Stimulated activated CD4-positive, alpha-beta T cell treated with anti-CD3 and anti-CD28 coated beads, Interleukin-12 subunit alpha, Interleukin-12 subunit beta, amount 100 ng/mL, for 24 hours (primary cell): ENCODE results near the gene KCNIP1.

Source experiments
- DNase-seq, 2 experiments: peaks; one replicate each; pipeline ENCODE4 v3.0.0-alpha.2; 2020; ENCODE audit warnings: low read depth in 2 of 2

KCNIP1 gene

GRCh38 chr5:170711300-170711699 lies 207.5 kb downstream of the KCNIP1 start:
- no peak for DNase-seq

DNA sequence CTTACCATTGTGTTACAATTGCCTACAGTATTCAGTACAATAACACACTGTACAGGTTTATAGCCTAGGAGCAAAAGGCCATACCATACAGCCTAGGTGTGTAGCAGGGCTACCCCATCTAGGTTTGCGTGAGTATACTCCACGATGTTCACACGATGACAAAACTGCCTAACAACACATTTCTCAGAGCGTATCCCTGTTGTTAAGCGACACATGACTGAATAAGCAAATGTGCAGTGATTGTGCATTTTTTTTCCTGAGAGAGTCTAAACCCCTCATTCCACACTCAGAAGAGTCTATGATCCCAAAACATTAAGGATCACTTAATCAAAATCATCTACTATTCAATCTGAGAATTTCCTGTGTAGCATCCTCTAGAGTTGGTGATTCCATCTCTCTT lies 211.3 kb downstream of the KCNIP1 start:
- DNase-seq, result no peak

DNA sequence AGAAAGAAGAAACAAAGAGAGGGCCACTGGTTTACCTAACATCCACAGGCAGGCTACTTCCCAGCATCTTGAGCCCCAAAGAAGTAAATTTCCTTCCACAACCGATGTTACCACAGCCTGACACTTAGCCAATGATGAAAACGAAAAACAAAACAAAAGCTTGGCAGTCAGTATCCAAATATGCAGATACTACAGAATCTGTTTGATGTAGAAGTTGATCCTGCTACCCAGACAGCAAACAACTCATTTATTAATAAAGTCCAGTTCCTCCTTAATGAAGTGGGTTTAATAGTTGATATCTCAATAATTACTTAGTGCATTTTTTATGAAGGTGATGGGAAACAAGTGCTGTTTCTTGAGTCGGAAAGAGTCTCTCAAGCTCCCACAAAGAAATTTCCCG lies 212.6 kb downstream of the KCNIP1 start:
- DNase-seq, result no peak

- DNase-seq, result no peak
Measured at GRCh38 chr5:170719551-170719950, 215.7 kb downstream of the KCNIP1 start.

DNA sequence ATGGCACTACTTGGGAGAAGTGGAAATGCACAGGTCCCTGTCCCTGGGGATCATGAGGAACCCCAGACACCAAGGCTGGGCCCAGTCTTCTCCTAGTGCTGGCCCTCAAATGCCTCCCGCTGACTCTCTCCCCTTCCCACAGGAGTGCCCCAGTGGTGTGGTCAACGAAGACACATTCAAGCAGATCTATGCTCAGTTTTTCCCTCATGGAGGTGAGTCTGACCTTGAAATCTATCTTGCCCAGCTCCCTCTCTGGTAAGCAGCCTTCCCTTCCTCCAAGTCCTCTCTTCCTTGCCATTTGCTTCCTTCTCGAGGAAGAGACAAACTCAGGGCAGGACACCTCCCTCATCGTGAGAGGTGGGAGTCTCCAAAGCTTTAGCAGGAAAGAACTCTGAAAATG lies 216.4 kb downstream of the KCNIP1 start:
- DNase-seq, result no peak

GRCh38 chr5:170720984-170721383 lies 217.2 kb downstream of the KCNIP1 start:
- DNase-seq, result no peak

DNA sequence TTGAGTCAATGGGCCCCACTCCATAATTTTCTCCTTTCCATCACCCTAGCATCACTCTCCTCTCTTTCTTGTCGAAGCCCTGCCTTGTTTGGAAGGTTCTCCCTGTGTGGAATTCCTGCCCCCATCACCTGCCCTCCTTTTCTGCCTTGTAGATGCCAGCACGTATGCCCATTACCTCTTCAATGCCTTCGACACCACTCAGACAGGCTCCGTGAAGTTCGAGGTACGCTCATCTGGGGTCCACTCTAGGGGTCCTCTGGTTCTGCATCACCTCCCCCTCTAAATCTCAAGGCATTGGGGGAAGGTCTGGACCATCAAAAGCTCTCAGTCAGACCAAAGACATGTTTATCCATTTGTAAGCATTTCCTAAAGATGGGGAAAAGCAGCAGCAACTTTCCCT lies 217.9 kb downstream of the KCNIP1 start:
- DNase-seq, result no peak

DNA sequence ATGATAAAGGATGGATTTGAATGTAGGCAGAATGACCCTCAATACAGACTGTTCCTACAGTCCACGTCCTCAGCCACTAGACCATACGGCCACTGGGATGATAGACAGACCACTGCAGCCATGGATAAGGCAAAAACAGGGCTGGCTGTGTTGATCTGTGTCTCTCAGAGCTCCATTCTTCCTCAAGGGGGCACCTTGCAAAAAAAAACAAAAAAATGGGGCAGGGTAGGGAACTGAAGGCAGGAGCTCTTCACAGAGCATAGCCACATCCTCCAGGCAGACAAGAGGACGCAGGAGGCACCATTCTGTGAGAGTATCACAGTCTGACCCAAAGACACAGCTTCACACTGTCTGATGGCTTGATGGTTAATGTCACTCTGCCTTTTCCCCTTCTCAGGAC lies 218.5 kb downstream of the KCNIP1 start:
- DNase-seq, result no peak

DNA sequence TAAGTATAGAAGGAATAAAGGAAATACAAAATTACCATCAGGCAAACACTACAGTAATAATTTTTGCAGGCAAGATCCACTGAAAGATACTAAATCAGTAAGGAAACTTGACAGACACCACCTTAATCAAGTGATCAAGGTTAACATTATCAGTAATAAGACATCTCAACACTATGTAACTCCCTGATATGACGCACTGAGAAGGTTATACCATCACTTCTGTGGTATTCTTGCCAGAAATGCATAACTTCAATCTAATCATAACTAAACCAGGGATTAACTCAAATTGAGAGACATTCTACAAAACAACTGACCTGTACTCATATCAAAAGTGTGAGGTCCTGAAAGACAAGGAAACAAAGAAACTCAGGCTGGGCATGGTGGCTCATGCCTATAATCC lies 227.2 kb downstream of the KCNIP1 start:
- DNase-seq, result no peak

DNA sequence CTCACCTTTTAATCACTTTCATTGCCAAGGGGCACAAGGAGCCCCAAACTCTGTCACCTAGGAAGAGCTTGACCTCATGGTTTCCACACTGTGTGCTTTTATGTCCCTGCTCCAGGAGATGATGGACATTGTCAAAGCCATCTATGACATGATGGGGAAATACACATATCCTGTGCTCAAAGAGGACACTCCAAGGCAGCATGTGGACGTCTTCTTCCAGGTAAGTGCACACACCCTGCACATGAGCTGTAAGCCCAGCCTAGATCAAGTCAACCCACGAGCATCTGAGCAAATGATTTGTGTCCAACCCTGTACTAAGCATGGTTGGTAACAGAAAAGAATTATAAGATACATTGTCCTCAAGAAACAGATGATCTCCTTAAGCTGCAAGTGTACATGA lies 228.9 kb downstream of the KCNIP1 start:
- DNase-seq, result no peak

DNA sequence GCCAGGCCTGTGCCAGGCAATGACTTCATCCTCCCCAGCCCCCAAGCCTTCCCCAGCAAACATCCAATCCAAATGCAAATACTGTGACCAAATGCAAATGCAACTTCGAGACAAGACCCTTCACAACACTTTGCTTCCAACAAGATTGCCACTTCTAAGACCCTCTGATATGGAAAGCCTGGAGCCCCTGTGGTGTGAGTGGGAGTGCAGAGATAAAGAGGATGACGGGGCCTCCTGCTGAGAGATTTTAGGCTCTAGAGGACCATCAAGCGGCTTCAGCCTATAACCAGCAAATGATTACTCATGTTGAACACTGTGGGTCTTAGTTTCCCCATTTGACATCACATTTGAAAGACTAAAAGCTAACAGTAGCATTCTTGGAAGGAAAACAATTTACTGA lies 233.1 kb downstream of the KCNIP1 start:
- no peak for DNase-seq

DNA sequence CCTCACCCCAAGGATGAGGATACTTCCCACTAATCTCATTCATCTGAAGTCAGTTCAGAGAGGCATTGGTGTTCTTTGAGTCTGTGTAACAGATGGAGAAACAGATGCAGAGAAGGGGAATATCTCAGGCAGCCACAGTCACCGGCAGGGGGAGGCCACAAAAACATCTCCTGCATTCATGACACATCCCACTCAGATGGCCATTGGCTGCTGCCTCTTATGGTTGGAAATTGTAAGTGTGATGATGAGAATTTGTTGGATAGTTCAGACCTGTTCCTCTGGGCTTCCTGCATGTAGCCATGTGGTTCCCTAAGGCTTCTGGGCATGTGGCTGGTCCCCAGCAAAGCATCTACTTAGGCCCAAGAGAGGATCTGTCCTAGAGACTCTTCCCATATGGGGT lies 233.8 kb downstream of the KCNIP1 start:
- no peak for DNase-seq

DNA sequence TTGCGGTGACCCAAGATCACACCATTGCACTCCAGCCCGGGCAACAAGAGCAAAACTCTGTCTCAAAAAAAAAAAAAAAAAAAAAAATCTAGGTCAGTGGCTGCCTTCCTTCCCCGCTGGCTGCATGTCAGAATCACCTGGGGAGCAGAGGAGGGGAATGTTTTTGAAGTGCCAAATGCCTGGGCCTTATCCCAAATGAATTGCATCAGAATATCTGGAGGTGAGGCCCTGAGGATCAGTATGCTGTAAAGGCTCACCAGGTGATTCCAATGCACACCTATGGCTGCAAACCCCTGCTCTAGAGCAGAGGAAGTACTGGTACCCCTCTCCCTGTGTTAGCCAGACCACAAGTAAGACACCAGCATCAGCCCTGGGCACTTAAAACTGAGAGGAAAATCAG lies 235.0 kb downstream of the KCNIP1 start:
- no peak for DNase-seq

- DNase-seq, result no peak
Measured at GRCh38 chr5:170739446-170739845, 235.6 kb downstream of the KCNIP1 start.

DNA sequence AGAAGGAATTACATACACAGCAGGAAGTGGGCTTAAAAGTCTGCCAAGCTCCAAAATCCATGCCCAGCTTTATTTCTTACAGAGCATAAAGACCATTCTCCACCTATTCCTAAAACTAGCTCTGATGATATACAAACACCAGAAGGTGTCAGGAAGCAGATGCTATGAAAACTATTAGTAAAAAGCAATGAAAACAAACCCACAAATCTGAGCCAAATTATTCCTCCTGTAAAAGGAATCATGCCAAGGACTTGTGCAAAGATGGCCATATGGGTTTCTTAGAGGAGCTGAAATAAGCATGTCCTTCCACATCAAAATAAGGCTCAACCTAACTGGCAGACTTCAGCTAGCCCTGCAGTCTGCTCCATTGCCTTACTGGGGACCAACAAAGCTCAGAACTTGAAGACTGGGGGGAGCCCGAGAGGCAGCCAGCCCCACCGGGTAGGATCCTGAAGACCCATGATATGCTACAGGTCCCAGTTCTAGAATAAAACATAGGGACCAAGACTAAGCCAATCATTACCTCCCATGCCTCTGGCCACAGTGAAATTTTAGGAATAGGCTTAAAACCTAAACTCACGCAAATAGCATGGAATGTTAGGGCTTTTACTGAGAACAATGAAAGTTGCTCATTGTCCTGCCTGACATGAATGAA lies 236.9 kb downstream of the KCNIP1 start:
- no peak for DNase-seq

DNA sequence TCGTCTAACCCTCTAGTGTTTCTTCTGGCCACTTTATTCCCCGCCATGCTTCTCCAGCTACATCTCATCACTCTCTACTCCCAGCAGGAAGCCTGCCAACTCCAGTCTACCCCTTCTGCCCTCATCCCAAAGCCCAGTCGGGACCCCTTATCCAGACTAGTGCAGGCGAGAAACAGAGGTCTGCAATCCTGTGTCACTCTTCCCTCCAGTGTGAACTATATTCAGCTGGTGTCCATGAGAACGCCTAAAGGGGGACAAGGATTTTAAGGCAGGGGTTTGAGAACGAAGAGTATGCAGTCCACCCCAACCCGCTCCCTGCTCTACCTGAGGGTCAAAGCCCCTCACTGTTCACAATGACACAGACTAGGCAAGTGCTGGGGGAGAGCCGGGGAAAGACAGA lies 238.0 kb downstream of the KCNIP1 start:
- no peak for DNase-seq

GRCh38 chr5:170743876-170744212 lies 240.0 kb downstream of the KCNIP1 start:
- no peak for DNase-seq

- DNase-seq, result no peak
Measured at GRCh38 chr5:170745481-170746071, 241.8 kb downstream of the KCNIP1 start.

- DNase-seq, result no peak
Measured at GRCh38 chr5:170746075-170746960, 242.5 kb downstream of the KCNIP1 start.

GRCh38 chr5:170746961-170747340 lies 243.1 kb downstream of the KCNIP1 start:
- DNase-seq, result no peak

- DNase-seq, result no peak
Measured at GRCh38 chr5:170747357-170747756, 243.5 kb downstream of the KCNIP1 start.

DNA sequence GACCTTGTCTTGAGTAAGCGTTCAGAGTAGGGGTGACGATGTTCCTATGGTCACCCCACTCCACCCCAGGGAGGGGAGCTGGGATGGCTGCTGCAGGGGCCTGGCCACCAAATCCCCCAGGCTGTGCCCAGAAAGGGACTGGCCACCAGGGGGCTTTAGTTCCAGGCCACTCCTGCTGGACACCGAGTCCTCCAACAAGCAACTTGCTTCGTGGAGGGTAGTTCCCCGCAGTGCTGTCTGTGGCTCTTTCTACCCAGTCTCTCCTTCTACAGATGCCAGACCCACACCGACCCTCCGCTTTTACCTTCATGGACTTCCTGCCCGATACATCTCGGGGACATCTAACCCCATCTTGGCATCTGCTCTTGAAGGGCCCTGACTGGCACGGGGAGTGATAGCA lies 244.0 kb downstream of the KCNIP1 start:
- no peak for DNase-seq

GRCh38 chr5:170748951-170749471 lies 245.2 kb downstream of the KCNIP1 start:
- DNase-seq, result no peak
